Activated CD8-positive, alpha-beta memory T cell treated with anti-CD3 and anti-CD28 coated beads for 36 hours (primary cell): ENCODE data around the gene SHC3. TPM values are rescaled to one million over a fixed set of nuclear protein-coding genes. Genes with fewer than 3 reads are reported as not detected.

Source experiments
- CTCF ChIA-PET: fragments of 350-600 bp; sonication (Branson Sonifier 250); formaldehyde crosslinking; loops from one replicate; lab custom pipeline; 2021; ENCODE audit warnings: antibody characterized with exemption; lab: Charles Lee
- POLR2A ChIA-PET: fragments of 350-600 bp; sonication (Branson Sonifier 250); formaldehyde crosslinking; loops from one replicate; lab custom pipeline; 2021; ENCODE audit warnings: antibody characterized with exemption; lab: Charles Lee
- total RNA-seq, 2 experiments: library from RNA; stranded (reverse); gene quantifications; one replicate each; pipeline ENCODE4 v1.2.3, GENCODE V29; 2021

Gene SHC3
- total RNA-seq, 2 experiments from 2014 or later = not detected

DNA sequence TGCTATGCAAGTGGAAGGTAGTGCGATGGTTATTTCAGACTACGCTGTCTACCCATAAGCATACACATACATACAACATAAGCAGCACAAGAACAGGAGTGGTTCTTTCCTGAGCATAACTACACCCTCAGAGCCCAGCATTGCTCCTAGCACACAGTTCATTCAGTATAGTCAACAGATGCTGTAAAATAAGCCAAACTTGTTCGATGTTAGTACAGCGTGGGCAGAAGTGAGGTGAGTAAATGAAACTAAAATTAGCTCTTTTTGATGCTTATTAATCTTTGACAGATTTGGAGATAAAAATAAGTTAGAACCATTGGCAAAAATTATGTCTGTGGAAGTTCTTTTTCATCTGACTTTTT is 139.5 kb downstream of the SHC3 start:
- ChIA-PET CTCF (no interaction called here), POLR2A (no interaction called here)

DNA sequence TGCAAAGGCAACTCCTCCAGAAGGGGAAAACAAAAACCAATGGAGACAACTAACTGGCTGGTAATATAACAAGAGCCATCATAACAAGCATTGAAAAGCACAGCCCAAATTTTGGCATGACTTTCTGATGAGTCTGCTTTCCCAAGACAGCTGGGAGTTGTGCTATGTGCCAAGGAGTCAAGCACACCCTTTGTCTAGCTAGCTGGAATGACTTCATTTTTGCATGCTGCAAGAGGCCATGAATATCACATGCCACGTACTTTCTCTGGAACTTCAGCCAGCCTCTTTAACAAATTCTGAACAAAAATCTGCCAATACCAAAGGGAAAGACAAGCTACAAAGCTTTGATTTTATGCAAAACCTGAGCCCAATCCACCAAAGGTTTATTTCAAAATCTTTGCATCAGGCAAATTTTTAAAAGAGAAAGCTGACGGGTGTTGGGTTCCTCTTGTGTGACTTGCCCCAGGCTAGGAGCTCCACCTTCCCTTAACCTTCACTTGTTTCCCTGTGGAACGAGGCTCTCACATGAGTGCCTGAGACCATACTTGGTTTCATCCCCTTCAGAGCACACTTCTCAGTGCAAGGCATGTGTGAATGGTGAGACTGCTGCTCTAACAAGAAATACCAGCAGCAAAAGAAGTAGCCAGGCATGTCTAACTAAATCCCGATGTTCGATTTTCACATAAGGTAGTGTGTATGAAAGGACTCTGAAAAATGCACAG is 140.1 kb downstream of the SHC3 start:
- CTCF ChIA-PET = interaction anchor here (0.7 kb wide), 1 partner anchor 14 kb away, joined by 4 read pairs; no protein-coding TSS in a partner anchor
- POLR2A ChIA-PET = no interaction called here

DNA sequence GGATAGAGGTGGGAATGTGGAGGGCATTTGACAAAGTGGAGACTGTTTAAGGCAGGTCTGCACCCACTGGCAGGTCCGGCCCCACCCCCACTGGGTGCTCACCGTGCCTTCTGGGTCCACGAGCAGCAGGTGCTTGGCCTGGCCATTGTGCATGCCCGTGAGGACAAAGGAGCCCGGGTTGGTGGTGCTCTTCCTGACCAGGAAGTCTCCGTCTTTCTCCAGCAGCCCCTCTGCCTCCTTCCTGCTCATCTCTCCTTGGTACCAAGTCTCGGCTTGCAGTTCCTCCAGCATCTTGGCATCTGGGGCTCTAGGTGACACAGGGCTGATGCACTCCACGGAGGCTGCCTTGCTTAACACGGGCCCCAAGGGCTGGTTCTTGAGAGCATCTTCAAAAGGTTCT is 140.7 kb downstream of the SHC3 start:
- POLR2A ChIA-PET = no interaction called here
- CTCF ChIA-PET = no interaction called here

DNA sequence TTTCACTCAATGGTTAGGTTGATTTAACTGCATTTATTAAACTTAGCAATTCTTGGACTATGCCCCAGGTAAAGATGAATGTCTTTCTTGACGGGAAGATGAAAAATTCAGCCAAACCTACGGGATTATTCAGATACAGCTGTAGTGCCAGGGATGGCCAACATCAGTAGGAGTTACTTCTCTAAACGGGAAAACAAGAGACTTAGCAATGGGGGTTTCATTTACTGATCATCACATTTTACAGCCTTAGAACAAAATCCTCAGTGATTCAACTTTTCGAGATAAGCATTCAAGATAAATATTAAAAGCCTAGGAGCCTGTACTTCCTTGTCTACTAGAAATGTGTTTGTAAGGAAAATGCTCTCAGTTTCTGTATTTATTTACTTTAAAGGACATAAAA is 141.3 kb downstream of the SHC3 start:
- CTCF ChIA-PET = no interaction called here
- POLR2A ChIA-PET = no interaction called here

DNA sequence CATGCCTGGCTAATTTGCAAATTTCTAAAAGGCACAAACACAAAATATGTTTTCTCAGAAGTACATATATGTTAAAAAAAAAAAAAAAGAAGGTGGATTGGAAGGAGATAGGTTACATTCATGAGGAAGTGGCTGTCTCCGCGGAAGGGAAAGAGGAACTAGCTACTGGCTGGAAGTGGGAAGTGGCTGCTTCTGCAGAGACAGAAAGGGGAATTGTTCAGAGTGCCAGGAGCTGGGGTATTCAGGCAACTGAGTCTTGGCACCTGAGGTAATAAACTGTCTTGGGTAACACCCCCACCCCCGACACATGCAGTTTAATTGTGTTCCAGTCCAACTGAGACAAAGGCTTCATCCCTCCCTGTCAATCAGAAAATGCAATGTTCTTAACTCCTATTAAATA is 141.7 kb downstream of the SHC3 start:
- CTCF ChIA-PET = no interaction called here
- POLR2A ChIA-PET = no interaction called here

DNA sequence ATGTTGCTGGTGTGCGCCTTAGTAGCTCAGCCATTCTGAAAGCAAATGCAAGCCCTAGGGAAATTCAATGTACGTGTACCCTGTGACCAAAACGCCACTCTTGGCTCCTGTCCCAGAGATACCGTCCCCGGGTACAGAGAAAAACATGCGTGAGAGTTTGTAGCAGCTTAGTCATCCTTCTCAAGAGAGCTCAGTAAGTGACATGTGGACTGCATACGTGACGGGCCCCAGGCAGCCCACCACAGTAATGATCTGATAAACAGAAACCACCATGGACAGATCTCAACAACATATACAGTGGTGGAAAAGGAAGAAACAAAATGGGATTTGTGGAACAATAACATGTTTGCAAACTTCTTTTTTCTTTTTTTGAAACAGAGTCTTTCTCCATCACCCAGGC is 142.2 kb downstream of the SHC3 start:
- CTCF ChIA-PET = no interaction called here
- POLR2A ChIA-PET = no interaction called here

DNA sequence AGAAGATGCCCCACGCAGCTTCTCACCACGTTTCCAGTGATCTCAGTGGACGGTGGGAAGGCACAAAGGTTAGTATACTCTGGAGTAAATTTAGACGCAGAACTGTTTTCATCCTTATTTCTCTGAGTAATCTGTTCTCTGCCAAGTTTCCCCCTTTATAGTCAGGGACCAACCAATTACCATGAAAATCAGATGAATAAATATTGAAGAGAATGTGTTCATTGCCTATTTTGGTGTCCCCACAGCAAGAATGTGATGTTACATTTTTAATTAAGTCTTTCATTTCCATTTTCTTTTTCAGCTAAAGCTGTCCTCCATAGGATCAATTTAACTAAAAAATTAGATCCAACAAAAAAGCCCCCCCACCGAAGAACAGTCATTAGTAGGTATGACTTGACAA is 146.0 kb downstream of the SHC3 start:
- CTCF ChIA-PET = no interaction called here

DNA sequence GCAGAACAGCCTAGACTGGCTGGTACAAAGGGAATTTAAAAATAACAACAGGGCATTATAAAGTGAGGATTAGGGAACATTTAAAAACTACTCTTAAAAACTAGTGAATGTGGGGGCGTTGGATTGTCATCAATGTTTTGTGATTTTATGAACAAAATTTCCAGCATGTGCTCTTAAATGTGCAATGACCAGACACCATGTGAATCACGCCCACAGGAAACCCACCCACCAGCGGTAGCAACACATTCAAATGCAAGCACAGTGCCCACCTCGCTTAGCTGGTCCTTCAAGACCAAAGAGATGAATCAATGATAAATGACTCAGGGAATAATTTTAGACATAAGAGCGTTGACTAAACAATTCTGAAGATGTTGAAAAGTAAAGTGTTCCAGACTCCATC is 146.4 kb downstream of the SHC3 start:
- CTCF ChIA-PET = no interaction called here
- POLR2A ChIA-PET = no interaction called here

More for the DNA sequence above, 146.0 kb downstream of the SHC3 start:
- POLR2A ChIA-PET = no interaction called here

DNA sequence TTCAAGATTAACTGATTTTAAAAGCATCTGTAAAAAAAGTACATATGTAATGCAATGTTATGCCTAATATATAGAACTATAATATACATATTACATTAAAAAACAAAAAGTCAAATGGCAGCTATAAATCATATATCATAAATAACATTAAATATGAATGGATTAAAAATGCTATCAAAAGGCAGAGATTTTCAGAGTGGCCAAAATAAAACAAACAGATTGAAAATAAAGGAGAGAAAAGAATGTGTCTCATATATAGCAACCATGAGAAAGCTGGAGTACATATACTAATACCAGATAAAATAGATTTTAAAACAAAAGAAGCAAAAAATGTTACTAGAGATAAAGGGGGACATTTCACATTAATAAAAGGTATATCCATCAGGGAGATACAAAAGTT is 148.8 kb downstream of the SHC3 start:
- ChIA-PET POLR2A (no interaction called here), CTCF (no interaction called here)

DNA sequence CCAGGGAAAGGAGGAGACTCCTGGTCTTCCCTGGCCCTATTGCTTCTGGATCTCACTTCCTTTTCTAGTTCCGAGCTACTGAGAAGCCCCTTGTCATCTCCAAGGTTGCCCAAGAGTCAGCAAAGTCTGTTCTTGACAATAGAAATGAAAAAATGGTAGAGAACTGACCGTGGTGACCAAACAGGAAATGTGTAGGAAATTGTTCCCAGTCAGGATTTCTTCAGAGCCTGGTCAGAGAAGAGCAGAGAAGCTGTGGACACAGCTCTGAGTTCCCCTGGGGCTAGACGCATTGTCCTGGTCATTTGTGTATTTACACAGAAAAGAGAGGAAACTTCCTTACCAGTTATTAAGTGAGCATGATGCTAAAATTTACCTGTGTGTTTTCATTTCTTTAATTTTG is 151.7 kb downstream of the SHC3 start:
- ChIA-PET CTCF (no interaction called here), POLR2A (no interaction called here)

DNA sequence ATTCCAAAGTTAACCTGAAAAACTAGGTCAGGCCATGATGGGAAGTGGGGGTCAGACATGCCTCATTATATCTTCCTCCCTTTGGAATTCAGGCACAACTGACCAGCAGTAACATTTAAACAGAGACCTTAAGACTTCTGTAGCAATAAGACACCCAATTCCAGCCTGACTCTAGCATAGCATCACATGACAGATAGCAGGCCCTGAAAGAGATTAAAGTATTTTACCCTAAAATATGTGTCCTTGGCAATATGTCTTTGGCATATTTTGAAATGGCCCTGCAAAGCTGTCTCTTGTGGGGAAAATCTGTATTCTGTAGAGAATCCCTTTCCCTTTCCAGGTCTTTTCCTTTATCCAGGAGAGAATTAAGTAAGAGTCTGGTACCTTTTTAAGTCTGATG is 153.1 kb downstream of the SHC3 start:
- ChIA-PET POLR2A (no interaction called here), CTCF (no interaction called here)

DNA sequence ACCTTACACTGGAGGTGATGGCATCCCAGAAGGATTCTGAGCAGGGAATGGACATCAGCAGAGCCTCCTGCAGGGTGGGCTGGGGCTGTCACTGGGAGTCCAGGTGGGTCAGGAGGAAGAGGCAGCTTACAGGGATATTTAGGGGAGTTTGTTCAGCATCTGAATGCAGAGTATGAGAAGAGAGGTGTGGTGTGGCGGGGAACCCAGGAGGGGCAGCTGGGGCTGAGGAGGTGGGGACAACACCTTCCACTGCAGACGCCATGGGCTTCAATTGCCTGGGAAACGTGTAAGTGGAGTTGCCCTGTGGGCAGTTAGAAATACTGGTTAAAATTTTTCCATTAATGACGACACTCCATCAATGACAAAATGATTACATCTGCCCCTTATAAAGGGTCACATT is 153.9 kb downstream of the SHC3 start:
- POLR2A ChIA-PET = no interaction called here
- CTCF ChIA-PET = no interaction called here

DNA sequence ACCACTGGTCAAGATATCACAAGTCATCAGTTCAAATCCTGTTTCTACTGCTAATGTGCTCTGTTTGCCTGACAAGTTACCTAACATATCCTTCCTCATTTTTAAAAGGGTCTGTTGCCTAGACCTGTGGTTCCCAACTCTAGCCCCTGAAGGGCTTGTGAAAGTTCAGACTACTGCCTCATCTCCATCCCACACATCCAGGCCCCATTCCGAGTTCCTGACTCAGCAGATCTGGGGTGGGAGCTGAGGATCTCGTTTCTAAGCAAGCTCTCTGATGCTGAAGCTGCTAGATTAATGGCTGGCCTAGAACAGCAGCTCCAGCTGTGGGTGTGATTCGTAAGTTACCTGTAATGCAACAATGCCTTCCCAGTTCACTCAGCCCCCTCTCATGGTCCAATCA is 154.9 kb downstream of the SHC3 start:
- POLR2A ChIA-PET = no interaction called here
- CTCF ChIA-PET = no interaction called here

DNA sequence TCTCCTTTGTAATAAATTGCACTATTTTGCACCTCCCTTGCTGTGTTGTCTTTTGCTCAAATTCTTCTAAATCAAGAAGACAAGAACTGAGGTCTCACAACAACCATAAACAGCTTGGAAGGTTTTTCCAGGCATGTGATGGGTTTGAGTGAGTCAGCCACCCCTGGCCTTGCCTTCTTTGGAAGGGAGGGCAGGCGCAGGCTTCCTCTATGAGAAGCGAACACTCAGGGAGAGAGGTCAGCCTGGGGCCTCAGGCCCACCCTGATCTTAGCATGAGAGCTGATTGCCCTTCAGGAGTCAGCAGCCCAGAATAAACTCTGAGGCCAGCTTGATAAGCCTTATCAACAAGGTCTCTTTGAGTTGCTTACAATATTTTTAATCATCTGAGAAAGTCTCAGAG is 155.7 kb downstream of the SHC3 start:
- POLR2A ChIA-PET = no interaction called here
- CTCF ChIA-PET = no interaction called here

DNA sequence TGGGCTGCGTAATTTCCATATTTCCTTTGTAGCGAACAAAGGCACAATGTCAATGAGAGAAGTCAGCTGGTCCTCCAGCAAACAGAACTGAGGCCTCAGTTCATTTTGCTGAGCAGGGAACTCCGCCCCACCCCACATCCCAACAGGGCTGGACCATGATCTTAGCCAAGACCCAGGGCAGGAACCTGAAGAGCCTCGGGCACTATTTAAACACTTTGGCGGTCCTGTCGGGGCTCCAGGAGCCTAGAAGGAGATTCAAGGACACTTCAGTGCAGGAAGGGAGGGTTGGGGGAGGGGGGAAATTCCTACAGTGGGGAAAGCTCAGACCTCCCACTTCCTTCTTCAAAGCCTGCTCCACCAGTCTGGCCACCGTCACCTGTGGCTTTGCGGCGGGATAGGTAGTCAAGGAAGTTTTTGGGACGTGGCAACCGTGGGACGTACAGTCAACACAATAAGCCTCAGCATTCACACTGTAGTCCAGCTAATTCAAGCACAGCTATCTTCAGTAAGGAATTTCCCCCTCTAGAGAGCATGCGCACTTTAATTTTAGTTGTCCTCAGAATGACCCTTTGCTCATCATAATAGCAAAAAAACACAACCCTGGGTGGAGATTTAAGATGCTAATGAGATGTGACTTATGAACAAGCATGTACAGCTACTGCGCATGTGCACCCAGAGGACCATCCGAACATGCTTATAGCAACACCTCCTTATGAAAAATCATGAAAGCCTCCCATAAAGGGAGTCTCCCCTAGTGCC is 156.4 kb downstream of the SHC3 start:
- POLR2A ChIA-PET = no interaction called here
- CTCF ChIA-PET = no interaction called here

DNA sequence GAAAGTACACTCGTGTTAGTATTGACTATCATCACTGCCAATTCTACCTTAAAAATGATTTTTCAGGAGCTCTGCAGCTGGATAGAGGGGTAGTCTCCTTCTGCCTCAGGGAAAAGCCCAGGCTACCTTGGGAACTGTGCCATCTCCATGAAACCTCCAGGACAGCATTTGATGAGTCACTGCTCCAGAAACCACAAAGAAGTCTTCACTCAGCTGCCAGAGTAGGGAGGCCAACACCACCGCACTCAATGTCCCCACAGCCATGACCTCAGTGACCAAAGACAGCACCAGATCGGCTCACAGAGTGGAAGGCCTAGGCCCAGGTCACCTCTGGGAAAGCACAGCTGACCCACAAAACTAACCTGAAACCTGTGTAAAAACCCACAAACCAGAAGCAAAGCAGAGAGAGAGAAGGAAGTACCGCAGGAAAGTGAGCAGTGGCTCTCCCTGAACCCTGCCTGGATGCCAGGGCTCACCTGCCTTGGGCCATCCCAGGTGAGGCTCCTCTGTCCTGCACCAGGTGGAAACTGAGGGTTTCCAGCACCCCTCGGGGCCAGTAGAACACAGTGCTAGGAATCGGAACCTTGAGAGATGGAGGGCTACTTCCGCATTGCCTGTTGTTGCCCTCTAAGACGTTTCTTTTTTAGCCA is 157.3 kb downstream of the SHC3 start:
- CTCF ChIA-PET = no interaction called here
- POLR2A ChIA-PET = no interaction called here

DNA sequence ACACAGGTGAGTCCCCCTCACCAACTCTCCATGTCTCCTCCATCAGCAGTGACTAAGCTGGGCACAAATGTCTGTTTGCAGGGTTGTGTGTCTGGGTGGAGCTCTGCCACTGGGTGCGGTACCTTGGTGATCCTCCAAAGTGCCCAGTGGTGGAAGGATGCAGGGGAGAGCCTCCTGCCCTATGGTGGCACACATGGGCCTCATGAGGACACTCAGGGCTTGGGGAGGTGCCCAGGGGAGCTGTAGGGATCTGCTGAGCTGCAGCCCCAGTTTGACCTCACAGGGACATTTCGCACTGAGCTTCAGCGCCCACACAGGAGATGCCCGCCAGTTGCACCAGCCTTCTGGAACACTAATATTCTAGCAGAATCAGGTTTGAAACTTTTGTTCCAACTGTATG is 157.9 kb downstream of the SHC3 start:
- POLR2A ChIA-PET = no interaction called here

DNA sequence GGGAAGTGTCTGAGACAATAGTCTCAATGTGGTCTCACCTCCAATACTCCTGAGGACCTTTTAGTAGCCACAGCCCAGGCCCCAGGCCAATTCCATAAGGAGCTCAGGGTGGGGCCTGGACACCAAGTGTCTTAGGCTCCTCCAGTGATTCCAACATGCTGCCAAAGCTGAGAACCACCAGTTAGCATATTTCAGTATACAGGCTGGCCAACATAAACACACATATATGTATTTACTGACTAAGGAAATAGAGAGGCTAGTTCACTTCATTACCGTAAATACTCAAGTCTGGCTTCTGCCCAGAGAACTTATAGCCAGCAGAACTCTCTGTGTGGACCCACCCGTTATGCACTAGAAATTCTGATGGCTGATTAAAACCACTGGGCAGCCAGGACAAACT is 163.3 kb downstream of the SHC3 start:
- CTCF ChIA-PET = interaction anchor here (0.6 kb wide), 1 partner anchor 1474 kb away, joined by 3 read pairs; no protein-coding TSS in a partner anchor

More for the DNA sequence above, 157.9 kb downstream of the SHC3 start:
- CTCF ChIA-PET = no interaction called here

DNA sequence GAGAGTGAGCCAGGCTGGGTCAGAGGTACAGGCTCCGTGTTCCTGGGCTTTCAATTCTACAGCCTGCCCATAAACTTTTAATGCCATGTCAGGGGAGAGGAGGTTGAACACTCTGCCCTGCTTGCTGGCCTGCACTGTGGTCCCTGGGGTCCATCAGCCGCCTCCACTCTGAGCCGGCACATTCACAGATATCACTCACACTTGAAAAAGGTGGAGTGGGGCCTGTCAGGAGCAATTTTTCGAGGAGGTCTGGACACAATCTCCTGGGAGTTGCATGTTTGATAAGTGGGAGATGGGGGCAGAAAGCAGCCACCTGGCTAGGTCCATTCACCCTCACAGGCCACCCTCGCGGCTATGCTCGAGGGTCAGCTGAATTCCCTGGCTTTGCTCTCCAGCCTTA is 164.5 kb downstream of the SHC3 start:
- ChIA-PET CTCF (no interaction called here), POLR2A (no interaction called here)

More for the DNA sequence above, 163.3 kb downstream of the SHC3 start:
- POLR2A ChIA-PET = no interaction called here

DNA sequence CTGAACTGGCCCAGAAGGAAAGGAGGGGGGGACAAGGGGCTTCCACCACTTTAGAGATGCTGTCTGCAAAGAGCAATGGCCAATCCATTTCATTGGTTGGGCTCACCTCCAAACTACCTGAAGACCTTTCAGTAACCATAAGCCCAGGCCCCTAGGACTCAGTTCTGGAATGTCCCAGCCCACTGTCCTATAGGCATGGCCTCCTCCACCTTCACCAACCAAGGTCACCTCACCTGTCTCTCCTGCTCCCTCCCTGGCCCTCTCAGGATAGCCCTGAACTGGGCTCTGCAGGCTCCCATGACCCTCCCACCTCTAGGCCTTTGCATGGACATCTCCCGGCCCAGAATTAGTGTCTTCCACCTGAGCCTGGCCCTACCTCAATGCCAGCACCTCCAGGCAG is 165.0 kb downstream of the SHC3 start:
- CTCF ChIA-PET = no interaction called here
- POLR2A ChIA-PET = no interaction called here
